GM19463 (cell line): ENCODE data around the gene PPP4R1.

Experiments
- ATAC-seq: cut with Tn5 transposase; IDR thresholded peaks from one replicate; pipeline ENCODE4 v1.9.1; 2021; ENCODE audit warnings: mild to moderate bottlenecking, moderate library complexity; ENCODE audit not compliant: unreplicated experiment

The PPP4R1 gene

DNA sequence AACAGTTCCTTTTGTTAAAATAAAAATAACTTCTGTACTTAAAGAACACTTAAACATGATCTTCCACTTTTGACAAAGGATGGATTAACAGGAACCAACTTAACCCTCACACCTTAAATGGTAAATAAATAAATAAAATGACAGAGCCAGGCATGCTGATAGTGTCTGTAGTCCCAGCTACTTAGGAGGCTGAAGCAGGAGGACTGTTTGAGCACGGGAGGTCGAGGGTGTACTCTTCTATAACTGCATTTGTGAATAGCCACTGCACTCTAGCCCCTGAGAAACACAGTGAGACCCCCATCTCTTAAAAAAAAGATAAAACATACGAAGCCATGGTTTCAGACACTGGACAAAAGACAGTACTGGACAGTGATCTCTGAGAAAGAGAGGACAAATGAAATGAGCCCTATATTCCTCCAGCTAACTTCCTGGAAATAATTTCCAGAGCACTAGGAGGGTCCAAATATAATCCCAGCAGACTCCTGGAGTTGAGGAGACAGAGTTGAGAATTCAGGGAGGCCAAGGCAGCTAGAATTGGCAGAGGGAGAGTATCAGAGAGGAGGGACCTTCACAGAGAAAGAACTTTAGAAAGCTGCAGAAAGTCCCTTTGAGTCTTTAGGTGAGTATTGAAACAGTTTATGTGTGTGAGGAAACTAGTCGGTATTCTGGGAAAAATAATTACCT, 17.4 kb downstream of the PPP4R1 start:
- no peak for ATAC-seq

DNA sequence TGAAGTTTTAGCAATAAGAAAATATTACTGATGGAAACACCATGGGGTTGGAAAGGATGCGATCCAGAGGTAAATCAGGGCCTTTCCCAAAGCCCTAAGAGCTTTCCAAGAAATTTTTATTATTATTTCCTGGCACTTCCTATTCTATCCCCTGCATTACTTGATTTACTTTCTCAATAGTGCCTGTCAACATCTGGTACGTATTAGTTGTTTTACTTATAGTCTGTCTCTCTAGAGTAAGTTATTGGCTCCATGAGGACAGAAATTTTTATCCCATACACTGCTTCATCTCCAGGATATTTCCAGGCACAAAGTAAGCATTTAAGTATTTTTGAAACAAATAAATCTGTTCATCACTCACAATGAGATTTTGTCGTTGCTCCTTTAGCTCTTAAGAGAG, 18.1 kb downstream of the PPP4R1 start:
- no peak for ATAC-seq

- peak; percentile 65 for ATAC-seq
Observed at GRCh38 chr18:9594823-9595596, 19.3 kb downstream of the PPP4R1 start.

GRCh38 chr18:9587924-9588323, 26.4 kb downstream of the PPP4R1 start:
- no peak for ATAC-seq

DNA sequence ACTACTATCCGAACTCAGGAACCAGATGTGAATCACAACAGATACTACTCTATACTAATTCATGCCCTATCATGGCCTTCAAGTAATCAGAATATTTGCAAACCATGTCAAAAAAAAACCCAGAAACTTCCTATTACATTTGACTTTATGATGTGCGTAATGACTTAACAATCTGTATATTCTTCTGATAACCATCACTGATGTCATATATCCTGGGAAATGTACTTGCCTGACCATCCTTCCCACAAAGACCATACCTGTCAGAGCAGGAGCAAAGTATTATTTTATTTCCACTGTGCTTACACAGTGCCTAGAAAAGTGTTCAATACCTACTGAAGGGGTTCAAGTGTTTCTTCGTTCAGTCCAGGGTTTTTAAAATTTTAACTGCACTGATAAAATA, 27.5 kb downstream of the PPP4R1 start:
- no peak for ATAC-seq

DNA sequence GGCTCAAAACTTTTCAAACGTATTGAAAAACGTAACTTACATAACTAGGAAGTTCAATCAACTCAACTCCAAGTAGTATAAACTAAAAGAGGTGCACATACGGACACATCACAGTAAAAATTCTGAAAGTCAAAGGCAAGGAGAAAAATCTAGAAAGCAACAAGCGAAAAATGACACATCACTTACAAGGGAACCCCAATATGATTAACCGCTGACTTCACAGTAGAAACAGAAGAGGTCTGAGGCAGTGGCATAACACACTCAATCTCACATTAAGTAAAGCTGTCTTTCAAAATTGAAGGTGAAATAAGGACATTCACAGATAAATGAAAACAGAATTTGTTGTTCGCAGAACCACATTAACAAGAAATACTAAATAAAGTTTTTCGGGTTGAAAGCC, 32.7 kb downstream of the PPP4R1 start:
- no peak for ATAC-seq

GRCh38 chr18:9578306-9578705, 36.1 kb downstream of the PPP4R1 start:
- ATAC-seq, result no peak

GRCh38 chr18:9577361-9577760, 37.0 kb downstream of the PPP4R1 start:
- no peak for ATAC-seq

DNA sequence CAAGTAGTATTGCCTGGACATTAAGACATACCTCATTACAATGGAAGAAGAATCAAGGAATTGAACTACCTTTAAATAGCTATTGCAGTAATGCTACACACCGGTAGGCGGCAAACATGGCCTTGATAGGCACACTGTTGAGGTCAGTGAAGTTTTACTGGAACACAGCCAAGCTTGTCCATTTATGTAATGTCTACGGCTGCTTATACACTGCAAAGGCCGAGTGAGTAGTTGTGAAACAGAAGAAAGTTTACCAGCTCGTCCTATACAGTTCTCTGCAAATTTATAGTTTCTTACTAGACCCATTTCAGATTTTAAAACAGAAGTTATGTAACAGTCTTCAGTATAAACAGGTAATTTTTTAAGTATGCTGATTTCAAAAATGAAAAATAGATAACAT, 38.8 kb downstream of the PPP4R1 start:
- no peak for ATAC-seq

DNA sequence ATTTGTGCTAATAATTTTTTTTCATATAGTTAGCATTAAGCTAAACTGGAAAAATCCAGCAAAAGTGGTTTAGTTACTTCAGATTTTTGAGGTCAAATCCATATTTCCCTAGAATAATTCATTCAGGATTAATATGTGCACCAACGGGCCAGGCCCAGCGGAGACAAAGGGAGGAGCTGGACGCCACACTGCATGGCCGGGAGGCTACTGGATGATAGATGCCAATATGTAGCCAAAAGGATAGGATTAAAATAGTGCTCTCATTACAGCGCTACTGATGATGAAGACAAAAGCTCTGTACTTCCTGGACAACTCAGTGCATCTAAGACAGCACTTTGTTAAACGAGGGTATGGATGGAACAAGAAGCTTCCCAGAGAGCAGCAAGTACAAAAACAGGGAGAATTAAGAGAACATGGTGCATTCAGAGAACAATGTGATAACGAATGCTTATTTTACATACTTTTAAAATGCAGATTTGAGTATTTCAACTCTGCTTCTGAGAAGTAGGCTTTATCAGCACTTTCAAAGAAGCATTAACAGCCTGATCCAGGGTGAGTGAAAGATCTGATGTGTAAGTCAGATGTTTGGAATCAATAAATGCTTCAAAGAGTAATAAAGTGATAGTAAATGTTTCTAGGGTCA, 39.8 kb downstream of the PPP4R1 start:
- ATAC-seq, result no peak

DNA sequence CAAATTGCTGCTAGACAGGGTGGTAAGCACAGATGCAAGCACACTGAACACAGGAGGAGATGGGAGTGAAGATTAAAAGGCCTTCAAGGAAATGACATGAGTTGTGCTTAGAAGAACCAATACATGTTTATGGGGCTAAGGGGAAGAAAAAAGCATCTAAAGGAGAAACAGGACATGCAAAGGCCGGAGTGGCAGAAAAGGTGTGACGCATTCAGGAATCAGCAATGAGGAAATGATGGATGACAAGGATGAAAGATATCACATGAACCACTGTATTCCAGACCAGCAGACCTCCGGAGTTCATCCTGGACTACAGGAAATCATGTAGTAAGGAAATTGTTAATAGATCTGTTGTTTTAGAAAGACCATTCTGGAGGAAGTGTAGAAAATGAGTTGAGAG, 42.8 kb downstream of the PPP4R1 start:
- no peak for ATAC-seq

GRCh38 chr18:9570255-9570654, 44.1 kb downstream of the PPP4R1 start:
- no peak for ATAC-seq

- ATAC-seq, result no peak
Observed at GRCh38 chr18:9569178-9569577, 45.2 kb downstream of the PPP4R1 start.

- ATAC-seq, result no peak
Observed at GRCh38 chr18:9568186-9568585, 46.2 kb downstream of the PPP4R1 start.

- ATAC-seq, result no peak
Observed at GRCh38 chr18:9565407-9565806, 49.0 kb downstream of the PPP4R1 start.

- ATAC-seq, result no peak
Observed at GRCh38 chr18:9563331-9563730, 51.0 kb downstream of the PPP4R1 start.

DNA sequence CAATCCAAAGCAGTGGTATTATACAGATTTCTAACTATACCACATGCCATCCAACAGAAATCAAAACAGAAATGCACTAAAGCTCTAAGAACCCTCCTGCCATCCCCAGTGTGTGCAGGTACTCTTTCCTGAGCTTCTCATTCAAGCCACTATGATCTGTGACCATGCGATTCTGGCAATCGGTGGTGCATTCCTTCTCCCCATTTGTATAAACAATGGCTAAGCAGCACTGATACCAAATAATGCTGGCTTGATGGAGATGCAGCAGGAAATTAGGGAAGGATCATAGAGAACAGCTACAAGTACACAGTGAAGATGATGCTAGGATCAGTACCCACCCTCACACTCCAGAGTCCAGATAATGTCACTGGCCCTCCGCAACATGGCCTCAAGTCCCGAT, 51.8 kb downstream of the PPP4R1 start:
- ATAC-seq, result no peak

- no peak for ATAC-seq
Observed at GRCh38 chr18:9561759-9562158, 52.6 kb downstream of the PPP4R1 start.

- no peak for ATAC-seq
Observed at GRCh38 chr18:9559253-9559652, 55.1 kb downstream of the PPP4R1 start.

DNA sequence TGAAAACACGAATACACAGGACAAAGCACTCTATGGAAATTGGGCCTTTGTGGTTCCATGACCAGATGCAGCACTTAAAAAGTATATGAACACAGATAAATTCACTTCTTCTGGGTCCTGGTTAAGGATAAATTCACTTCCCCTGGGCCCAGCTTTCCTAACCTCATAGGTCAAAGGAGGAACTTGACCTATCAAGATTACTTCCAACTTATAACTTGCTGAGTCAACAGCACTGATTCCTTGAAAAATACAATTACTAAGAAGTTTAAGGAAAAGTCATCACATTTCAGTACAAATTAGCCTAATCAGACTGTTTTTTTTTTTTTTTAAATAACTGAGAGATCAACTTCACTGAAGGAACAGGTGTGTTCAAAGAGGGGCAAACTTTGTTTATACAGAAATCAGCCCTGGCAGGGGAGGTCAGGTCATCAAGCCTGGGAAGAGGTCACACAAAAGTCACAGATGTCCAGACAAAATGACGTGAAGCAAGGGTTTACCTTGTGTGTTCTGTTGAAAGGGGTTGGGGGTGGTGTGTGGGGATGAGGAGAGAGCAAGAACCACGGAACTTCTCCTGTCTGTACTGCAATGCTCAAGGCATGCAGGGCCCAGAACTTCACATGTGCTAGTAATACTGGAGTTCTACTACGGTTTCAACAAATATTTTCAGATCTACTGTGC, 55.8 kb downstream of the PPP4R1 start:
- ATAC-seq, result no peak

- ATAC-seq, result no peak
Observed at GRCh38 chr18:9557250-9557943, 57.0 kb downstream of the PPP4R1 start.
